Large intestine (tissue), 3 donors: Measurements from ENCODE around the gene WDR53. TPM values are rescaled to one million over a fixed set of nuclear protein-coding genes. Genes with fewer than 3 reads are reported as not detected.
"Not testable (repeated sequence)": the region's sequence is repeated elsewhere in the genome, so short reads cannot be mapped to it uniquely, and the experiment has no call there.

Source experiments
- DNase-seq, 2 donors: peaks; one replicate each; pipeline versions ENCODE4 v3.0.0 to v3.0.0-alpha.2; 2013
- H3K27ac ChIP-seq: one replicate; pipeline ENCODE4 v1.5.1; 2013; ENCODE audit warnings: low read length
- H3K27me3 ChIP-seq: 2 replicates; pipeline ENCODE4 v1.6.1; 2013; ENCODE audit warnings: low read length; ENCODE audit not compliant: control insufficient read depth, insufficient read depth
- H3K36me3 ChIP-seq: 2 replicates; pipeline ENCODE4 v1.6.1; 2013; ENCODE audit warnings: low read length; ENCODE audit not compliant: control insufficient read depth, insufficient read depth
- H3K4me1 ChIP-seq: one replicate; pipeline ENCODE4 v1.6.1; 2013; ENCODE audit warnings: low read length; ENCODE audit not compliant: control insufficient read depth, insufficient read depth
- H3K4me3 ChIP-seq: one replicate; pipeline ENCODE4 v1.5.1; 2013; ENCODE audit warnings: low read length
- H3K9me3 ChIP-seq: one replicate; pipeline ENCODE4 v1.6.1; 2013; ENCODE audit warnings: mild to moderate bottlenecking, low read depth, low read length, moderate library complexity; ENCODE audit not compliant: control insufficient read depth
- WGBS: methylation state at CpG from one replicate; pipeline ENCODE4 v1.1.5; 2013; ENCODE audit warnings: low lambda C conversion rate; ENCODE audit not compliant: insufficient coverage; 5-methylcytosine and 5-hydroxymethylcytosine counted together
- polyA plus RNA-seq: library from polyadenylated mRNA; unstranded; fragments of 120-200 nt; gene quantifications from one replicate; pipeline ENCODE4 v1.2.1, GENCODE V29; 2013

WDR53 gene
- polyA plus RNA-seq, 1 donor = 9.2 TPM

DNA sequence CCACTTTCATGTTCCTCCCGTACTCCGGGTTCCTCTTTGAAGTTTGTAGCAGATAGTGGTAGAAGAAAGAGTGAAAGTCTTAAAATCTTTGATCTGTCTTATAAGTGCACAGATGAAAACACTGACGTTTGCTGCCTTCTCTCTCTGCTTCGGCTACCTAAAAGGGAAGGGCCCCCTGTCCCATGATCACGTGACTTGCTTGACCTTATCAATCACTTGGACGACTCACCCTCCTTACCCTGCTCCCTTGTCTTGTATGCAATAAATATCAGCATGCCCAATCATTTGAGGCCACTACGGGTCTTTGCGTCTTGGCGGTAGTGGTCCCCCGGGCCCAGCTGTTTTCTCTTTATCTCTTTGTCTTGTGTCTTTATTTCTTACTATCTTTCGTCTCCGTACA is 47.1 kb downstream of the WDR53 start:
- peaks cover 23% of the 10 kb centered on the region for H3K9me3 ChIP-seq
- H3K4me3 ChIP-seq, H3K27me3 ChIP-seq, H3K36me3 ChIP-seq, H3K27ac ChIP-seq, H3K4me1 ChIP-seq, DNase-seq: not testable (repeated sequence)
- WGBS = 94% methylated on average over 3 of the region's 12 CpGs

DNA sequence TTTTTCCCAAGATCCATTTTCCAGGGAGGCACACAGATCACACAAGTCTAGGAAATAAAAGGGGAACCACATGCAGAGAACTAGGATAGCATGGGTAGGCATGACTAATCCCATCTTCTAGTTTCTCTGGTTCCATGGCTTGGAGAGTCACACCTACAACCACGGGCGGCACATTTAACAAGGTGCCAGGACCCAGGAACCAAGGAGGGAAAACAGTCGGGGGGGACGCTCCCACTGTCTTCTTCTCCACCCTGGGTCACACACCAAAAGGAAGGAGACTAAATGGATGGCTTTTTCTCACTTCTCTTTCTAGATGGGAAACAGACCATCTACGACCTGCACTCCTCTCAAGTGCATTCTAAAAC is 48.7 kb downstream of the WDR53 start:
- peak in 1 of 2 donors; percentile 24 for DNase-seq
- no peak overlapping the region for H3K4me3 ChIP-seq
- no peaks in the 10 kb centered on the region for H3K36me3 ChIP-seq
- no CpG with 5 or more reads among the region's 5 CpGs for whole genome bisulfite sequencing
- no peaks in the 10 kb centered on the region for H3K4me1 ChIP-seq
- H3K9me3 ChIP-seq = peaks cover 23% of the 10 kb centered on the region
- H3K27ac ChIP-seq = no peak overlapping the region
- no peaks in the 10 kb centered on the region for H3K27me3 ChIP-seq

GRCh38 chr3:196518966-196519717 is 49.2 kb downstream of the WDR53 start:
- Histone ChIP-seq H3K4me3 (no peak overlapping the region), H3K27ac (no peak overlapping the region), H3K36me3 (no peaks in the 10 kb centered on the region), H3K27me3 (no peaks in the 10 kb centered on the region), H3K4me1 (no peaks in the 10 kb centered on the region), H3K9me3 (peaks cover 23% of the 10 kb centered on the region)
- no peak for DNase-seq
- WGBS = 40% methylated on average over 1 of the region's 12 CpGs

GRCh38 chr3:196517919-196518318 is 50.4 kb downstream of the WDR53 start:
- no CpG with 5 or more reads among the region's 2 CpGs for WGBS
- H3K27me3 ChIP-seq = no peaks in the 10 kb centered on the region
- no peak for DNase-seq
- no peak overlapping the region for H3K27ac ChIP-seq
- H3K9me3 ChIP-seq = peaks cover 23% of the 10 kb centered on the region
- no peak overlapping the region for H3K4me3 ChIP-seq
- no peaks in the 10 kb centered on the region for H3K4me1 ChIP-seq
- H3K36me3 ChIP-seq = no peaks in the 10 kb centered on the region

DNA sequence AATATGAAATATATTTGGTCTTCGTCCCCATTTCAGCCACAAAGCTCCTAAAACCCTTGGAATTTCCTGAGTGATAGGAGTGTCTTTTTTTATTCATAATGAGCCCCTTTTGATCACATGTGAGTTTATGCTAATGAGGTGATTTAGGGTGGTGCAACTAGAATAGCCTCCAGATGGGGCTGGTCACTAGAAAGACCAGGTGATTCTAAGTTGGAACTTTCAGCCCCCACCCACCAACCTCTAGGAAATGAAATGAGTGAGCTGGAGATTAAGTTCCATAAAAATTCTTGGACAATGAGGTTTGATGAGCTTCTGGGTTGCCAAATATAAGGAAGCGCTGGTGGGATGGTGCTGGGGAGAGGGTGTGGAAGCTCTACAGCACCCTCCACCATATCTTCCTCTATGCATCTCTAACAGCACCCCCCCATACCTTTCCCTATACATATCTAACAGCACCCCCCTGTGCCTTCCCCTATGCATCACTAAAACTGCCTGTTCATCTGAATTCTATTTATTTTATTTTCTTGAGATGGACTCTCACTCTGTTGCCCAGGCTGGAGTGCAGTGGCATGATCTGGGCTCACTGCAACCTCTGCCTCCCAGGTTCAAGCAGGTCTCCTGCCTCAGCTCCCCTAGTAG is 51.1 kb downstream of the WDR53 start:
- H3K27ac ChIP-seq = no peak overlapping the region
- no peaks in the 10 kb centered on the region for H3K36me3 ChIP-seq
- no peak overlapping the region for H3K4me3 ChIP-seq
- H3K9me3 ChIP-seq = peaks cover 23% of the 10 kb centered on the region
- no peak for DNase-seq
- no peaks in the 10 kb centered on the region for H3K4me1 ChIP-seq
- no peaks in the 10 kb centered on the region for H3K27me3 ChIP-seq
- WGBS = no CpG with 5 or more reads among the region's 2 CpGs

- DNase-seq = no peak
- WGBS = 100% methylated on average over 1 of the region's 10 CpGs
- Histone ChIP-seq H3K36me3 (no peaks in the 10 kb centered on the region), H3K27ac (no peak within 1 kb of the TSS), H3K4me3 (no peak within 1 kb of the TSS), H3K27me3 (no peaks in the 10 kb centered on the region), H3K9me3 (peaks cover 20% of the 10 kb centered on the region), H3K4me1 (no peaks in the 10 kb centered on the region)
Measured at GRCh38 chr3:196514913-196515621, 53.3 kb downstream of the WDR53 start, which contains the start of gene SMCO1. TSS of gene SMCO1 (minus strand) at chr3:196515346. CDS start at chr3:196515209, 137 bp downstream.

GRCh38 chr3:196514350-196514716 is 54.0 kb downstream of the WDR53 start:
- WGBS = 100% methylated on average over 1 of the region's 1 CpG
- DNase-seq = no peak
- H3K36me3 ChIP-seq = no peaks in the 10 kb centered on the region

GRCh38 chr3:196513697-196514349 is 54.5 kb downstream of the WDR53 start:
- H3K36me3 ChIP-seq = no peaks in the 10 kb centered on the region
- H3K27me3 ChIP-seq = no peaks in the 10 kb centered on the region
- no peak for DNase-seq
- H3K9me3 ChIP-seq = peaks cover 15% of the 10 kb centered on the region
- no peak overlapping the region for H3K27ac ChIP-seq
- no peaks in the 10 kb centered on the region for H3K4me1 ChIP-seq
- H3K4me3 ChIP-seq = no peak overlapping the region
- WGBS = 82% methylated on average over 3 of the region's 8 CpGs

More at GRCh38 chr3:196514350-196514716, 54.0 kb downstream of the WDR53 start:
- H3K4me3 ChIP-seq = no peak overlapping the region
- peaks cover 15% of the 10 kb centered on the region for H3K9me3 ChIP-seq
- H3K27ac ChIP-seq = no peak overlapping the region
- no peaks in the 10 kb centered on the region for H3K27me3 ChIP-seq
- H3K4me1 ChIP-seq = no peaks in the 10 kb centered on the region

- H3K9me3 ChIP-seq, H3K4me3 ChIP-seq, H3K36me3 ChIP-seq, H3K27me3 ChIP-seq, DNase-seq, H3K4me1 ChIP-seq, H3K27ac ChIP-seq: not testable (repeated sequence)
- WGBS = no CpG with 5 or more reads among the region's 15 CpGs
Measured at GRCh38 chr3:196511646-196512425, 56.5 kb downstream of the WDR53 start.

DNA sequence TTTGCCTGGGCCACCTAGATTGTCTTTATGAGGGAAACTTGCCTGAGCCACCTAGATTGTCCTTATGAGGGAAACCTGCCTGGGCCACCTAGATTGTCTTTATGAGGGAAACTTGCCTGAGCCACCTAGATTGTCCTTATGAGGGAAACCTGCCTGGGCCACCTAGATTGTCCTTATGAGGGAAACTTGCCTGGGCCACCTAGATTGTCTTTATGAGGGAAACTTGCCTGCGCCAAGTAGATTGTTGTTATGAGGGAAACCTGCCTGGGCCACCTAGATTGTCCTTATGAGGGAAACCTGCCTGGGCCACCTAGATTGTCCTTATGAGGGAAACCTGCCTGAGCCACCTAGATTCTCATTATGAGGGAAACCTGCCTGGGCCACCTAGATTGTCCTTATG is 57.2 kb downstream of the WDR53 start:
- DNase-seq, H3K36me3 ChIP-seq, H3K4me1 ChIP-seq, H3K27ac ChIP-seq, H3K9me3 ChIP-seq, H3K4me3 ChIP-seq, H3K27me3 ChIP-seq: not testable (repeated sequence)
- no CpG with 5 or more reads among the region's 1 CpG for WGBS
